NCI-H187 treated with DMSO at 0.1 percent for 48 hours (cell line): ENCODE measurements around the gene TMEM161B.
"Not testable (repeated sequence)": the region's sequence is repeated elsewhere in the genome, so short reads cannot be mapped to it uniquely, and the experiment has no call there.

Experiments
- DNase-seq: peaks from one replicate; lab custom pipeline; 2025; lab: John Stamatoyannopoulos, UW

The TMEM161B gene

GRCh38 chr5:88183255-88183654 lies 85.4 kb downstream of the TMEM161B start:
- DNase-seq = no peak

- not testable (repeated sequence) for DNase-seq
Measured at GRCh38 chr5:88177486-88177885, 91.2 kb downstream of the TMEM161B start.

GRCh38 chr5:88172847-88173758 lies 95.5 kb downstream of the TMEM161B start:
- no peak for DNase-seq

GRCh38 chr5:88159591-88159990 lies 109.1 kb downstream of the TMEM161B start:
- no peak for DNase-seq

GRCh38 chr5:88158056-88158455 lies 110.6 kb downstream of the TMEM161B start:
- no peak for DNase-seq

GRCh38 chr5:88154891-88155290 lies 113.8 kb downstream of the TMEM161B start:
- DNase-seq = no peak

GRCh38 chr5:88150747-88151146 lies 117.9 kb downstream of the TMEM161B start:
- no peak for DNase-seq

- no peak for DNase-seq
Measured at GRCh38 chr5:88145611-88146467, 122.8 kb downstream of the TMEM161B start.

- DNase-seq = no peak
Measured at GRCh38 chr5:88145221-88145610, 123.4 kb downstream of the TMEM161B start.
